Stimulated activated CD4-positive, alpha-beta T cell treated with anti-CD3 and anti-CD28 coated beads, Interleukin-1b, Interleukin-23, amount 100 ng/mL, for 24 hours (primary cell): Measurements from ENCODE around the gene DENND5A.
"Not testable (repeated sequence)": the region's sequence is repeated elsewhere in the genome, so short reads cannot be mapped to it uniquely, and the experiment has no call there.

Experiments
- DNase-seq, 4 experiments: peaks; one replicate each; pipeline ENCODE4 v3.0.0-alpha.2; 2020; ENCODE audit warnings: low read depth in 4 of 4, low spot score in 1 of 4

DENND5A gene

DNA sequence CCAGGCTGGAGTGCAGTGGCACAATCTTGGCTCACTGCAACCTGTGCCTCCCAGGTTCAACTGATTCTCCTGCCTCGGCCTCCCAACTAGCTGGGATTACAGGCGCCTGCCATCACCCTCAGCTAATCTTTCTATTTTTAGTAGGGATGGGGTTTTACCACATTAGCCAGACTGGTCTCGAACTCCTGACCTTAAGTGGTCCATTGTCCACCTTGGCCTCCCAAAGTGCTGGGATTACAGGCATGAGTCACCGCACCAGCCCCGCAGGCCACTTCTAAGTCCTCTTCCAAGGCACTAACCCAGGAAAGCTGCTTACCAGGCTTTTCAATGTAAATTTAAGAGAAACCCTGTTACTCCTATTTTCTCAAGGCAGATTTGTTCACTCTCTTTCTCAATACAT, 50.4 kb downstream of the DENND5A start:
- DNase-seq = no peak

GRCh38 chr11:9211322-9211721, 53.8 kb downstream of the DENND5A start:
- DNase-seq = no peak

DNA sequence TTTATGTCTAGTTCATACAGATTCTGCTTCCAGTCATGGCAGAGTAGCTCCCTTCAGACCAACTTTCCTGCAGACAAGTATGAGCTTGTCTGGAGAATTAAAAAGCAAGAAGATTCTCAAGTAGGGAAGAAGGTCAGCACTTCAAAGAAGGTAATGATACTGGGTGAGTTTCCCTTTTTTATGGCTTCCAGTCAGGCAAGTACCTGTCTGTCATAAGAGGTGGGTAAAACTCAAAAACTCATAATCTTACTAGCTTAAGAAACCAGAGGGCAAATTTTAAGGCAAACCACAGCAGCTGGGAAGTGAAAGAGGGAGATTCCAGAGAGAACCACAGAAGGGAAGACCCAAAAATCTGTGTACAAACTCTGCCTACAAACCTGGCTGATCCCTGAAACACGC, 54.2 kb downstream of the DENND5A start:
- DNase-seq = no peak

GRCh38 chr11:9210224-9210921, 54.8 kb downstream of the DENND5A start:
- no peak for DNase-seq

DNA sequence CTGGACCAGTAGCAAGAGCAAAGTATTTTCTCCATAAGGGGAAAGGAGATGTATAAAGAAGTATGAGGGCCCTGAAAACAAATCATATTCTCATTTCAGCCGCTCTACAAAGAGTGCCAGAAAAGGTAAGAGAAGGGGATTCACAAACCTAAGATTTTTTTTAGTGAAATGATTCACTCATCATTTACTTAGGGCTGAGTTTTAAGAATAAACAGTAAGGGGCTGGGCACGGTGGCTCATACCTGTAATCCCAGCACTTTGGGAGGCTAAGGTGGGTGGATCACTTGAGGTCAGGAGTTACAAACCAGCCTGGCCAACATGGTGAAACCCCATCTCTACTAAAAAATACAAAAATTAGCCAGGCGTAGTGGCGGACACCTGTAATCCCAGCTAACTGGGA, 55.5 kb downstream of the DENND5A start:
- not testable (repeated sequence) for DNase-seq

GRCh38 chr11:9208726-9209501, 56.2 kb downstream of the DENND5A start:
- no peak for DNase-seq

- DNase-seq = no peak
These were observed 57.9 kb downstream of the DENND5A start for GRCh38 chr11:9207229-9207628.

GRCh38 chr11:9206496-9206895, 58.7 kb downstream of the DENND5A start:
- DNase-seq = no peak

GRCh38 chr11:9203691-9204311, 61.3 kb downstream of the DENND5A start:
- no peak for DNase-seq

GRCh38 chr11:9201372-9202162, 63.6 kb downstream of the DENND5A start:
- no peak for DNase-seq

DNA sequence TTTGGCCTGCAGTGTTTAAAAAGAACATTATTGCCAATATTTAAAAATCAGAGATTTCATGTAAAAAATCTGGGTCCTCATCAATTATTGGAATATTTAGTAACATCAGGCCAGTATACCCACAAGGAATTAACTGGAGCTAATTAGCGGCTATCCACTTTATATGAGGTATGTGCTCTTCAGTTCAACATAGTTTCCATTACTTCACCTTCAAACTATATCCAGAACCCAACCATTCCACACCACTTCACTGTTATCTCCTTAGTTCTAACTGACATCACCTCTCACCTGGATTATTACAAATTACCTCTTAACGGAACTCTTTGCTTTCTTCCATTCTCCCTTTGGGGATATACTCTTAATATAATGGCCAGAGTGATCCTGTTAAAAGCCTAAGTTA, 64.7 kb downstream of the DENND5A start:
- DNase-seq = no peak

- DNase-seq = no peak
These were observed 71.8 kb downstream of the DENND5A start for GRCh38 chr11:9193316-9193715.

- no peak for DNase-seq
These were observed 72.6 kb downstream of the DENND5A start for GRCh38 chr11:9192561-9192960.

GRCh38 chr11:9190326-9191016, 74.7 kb downstream of the DENND5A start:
- not testable (repeated sequence) for DNase-seq

DNA sequence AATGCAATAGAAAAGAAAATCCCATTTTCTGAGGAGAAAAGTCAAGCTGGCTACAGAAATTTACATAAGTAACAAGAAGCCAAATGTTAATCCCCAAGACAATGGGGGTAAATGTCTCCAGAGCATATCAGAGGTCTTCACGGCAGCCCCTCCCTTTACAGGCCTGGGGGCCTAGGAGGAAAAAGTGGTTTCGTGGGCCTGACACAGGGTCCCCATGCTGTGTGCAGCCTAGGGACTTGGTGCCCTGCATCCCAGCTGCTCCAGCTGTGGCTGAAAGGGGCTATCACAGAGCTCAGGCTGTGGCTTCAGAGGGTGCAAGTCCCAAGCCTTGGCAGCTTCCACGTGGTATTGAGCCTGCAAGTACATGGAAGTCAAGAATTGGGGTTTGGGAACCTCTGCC, 76.3 kb downstream of the DENND5A start:
- not testable (repeated sequence) for DNase-seq

- DNase-seq = no peak
These were observed 77.5 kb downstream of the DENND5A start for GRCh38 chr11:9187616-9188015.

GRCh38 chr11:9184516-9184915, 80.6 kb downstream of the DENND5A start:
- DNase-seq = no peak

DNA sequence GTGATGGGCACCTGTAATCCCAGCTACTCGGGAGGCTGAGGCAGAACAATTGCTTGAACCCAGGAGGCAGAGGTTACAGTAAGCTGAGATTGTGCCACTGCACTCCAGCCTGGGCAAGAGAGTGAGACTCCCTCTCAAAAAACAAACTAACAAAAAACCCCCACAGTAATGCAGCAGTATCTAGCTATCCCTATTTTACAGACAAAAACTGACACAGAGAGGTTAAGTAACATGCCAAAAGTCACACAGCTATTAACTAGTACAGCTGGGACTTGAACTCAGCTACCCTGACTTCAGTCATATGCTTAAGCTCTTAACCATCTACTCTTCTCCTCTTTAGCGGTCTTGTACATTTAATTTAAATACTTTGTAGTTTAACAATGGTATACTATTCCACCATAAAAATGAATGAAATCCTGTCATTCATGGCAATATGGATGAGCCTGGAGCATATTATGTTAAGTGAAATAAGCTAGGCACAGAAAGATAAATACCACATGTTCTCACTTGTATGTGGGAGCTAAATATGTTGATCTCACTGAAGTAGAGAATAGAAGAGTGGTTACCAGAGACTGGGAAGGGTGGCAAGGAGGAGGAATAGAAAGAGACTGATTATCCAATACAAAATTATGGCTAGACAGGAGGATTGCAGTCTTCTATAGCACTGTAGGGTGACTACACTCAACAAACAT, 82.8 kb downstream of the DENND5A start:
- no peak for DNase-seq

DNA sequence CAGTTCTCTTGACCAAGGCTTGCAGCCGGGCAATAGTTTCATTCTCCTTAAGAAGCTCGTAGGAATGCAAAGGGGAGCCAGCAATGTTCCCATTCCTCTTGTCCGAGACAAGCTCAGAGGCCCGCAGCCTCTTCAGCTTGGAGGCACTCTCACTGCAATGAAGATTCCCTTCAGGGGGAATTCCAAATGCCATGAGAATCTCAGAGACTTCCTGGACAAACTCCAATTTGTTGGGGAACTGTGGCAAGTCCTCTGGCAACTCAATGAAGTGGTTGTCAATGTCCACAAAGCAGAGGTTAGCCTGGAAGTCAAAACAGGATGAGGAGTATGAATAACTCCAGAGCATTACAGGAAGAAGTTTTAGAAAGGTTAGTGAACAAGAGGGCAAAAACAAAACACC, 84.4 kb downstream of the DENND5A start:
- no peak for DNase-seq

- DNase-seq = no peak
These were observed 86.0 kb downstream of the DENND5A start for GRCh38 chr11:9179141-9179540.
